NB4 (cell line): ENCODE data around the gene KIAA1328.

Source experiments
- POLR2A ChIP-seq: IDR thresholded peaks from 2 replicates; pipeline ENCODE4 v1.6.1; 2011; ENCODE audit warnings: mild to moderate bottlenecking; ENCODE audit not compliant: insufficient read length; ENCODE audit errors: extremely low read depth
- TF ChIP-seq, protein P1 (sequence below): IDR thresholded peaks from one replicate; pipeline ENCODE4 v1.5.1; 2012; ENCODE audit warnings: low read depth, low read length

DNA sequence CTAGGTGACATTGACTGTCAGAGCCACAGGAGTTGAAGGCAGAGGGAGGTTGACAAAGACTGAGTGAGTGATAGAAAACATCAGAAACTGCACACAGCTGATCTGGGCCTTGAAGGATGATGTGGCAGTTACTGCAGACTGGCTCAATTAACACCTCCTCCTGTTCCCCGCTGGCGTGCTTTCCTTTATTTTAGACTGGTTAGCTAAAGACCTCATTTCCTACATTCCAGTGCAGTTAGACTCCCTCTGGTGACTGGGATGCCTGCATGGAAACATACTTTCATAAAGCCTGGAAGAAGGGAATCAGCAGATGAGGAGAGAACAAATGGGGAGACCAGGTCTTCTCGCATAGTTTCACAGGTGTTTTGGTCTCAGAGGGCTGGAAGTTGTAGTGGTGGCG, 7.2 kb upstream of the KIAA1328 start:
- TF ChIP-seq, protein P1, sequence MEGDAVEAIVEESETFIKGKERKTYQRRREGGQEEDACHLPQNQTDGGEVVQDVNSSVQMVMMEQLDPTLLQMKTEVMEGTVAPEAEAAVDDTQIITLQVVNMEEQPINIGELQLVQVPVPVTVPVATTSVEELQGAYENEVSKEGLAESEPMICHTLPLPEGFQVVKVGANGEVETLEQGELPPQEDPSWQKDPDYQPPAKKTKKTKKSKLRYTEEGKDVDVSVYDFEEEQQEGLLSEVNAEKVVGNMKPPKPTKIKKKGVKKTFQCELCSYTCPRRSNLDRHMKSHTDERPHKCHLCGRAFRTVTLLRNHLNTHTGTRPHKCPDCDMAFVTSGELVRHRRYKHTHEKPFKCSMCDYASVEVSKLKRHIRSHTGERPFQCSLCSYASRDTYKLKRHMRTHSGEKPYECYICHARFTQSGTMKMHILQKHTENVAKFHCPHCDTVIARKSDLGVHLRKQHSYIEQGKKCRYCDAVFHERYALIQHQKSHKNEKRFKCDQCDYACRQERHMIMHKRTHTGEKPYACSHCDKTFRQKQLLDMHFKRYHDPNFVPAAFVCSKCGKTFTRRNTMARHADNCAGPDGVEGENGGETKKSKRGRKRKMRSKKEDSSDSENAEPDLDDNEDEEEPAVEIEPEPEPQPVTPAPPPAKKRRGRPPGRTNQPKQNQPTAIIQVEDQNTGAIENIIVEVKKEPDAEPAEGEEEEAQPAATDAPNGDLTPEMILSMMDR = no peak
- no peak for TF ChIP-seq POLR2A
